Measurements from ENCODE around the gene TTC34. TPM values are rescaled to one million over a fixed set of nuclear protein-coding genes. Genes with fewer than 3 reads are reported as not detected.

Gene TTC34
- total RNA-seq = 3.5 to 3.6 TPM (median 3.5 TPM) in 3 replicates

GRCh38 chr1:2801535-2802291 is at the start of gene TTC34:
TTC34 (minus strand) TSS chr1:2801693; CDS start chr1:2800827, 866 bp downstream.
- Mint-ChIP-seq H3K27me3 (ENCODE audit: low read depth) (no peaks in the 10 kb centered on the region), H3K4me1 (no peaks in the 10 kb centered on the region), H3K4me3 (no peak within 1 kb of the TSS), H3K9me3 (peaks cover 19% of the 10 kb centered on the region), H3K27ac (no peak within 1 kb of the TSS), H3K36me3 (peaks cover 6% of the 10 kb centered on the region)
- no peak for TF ChIP-seq CTCF (IDR thresholded peaks at IDR 0.05; ENCODE audit: unreplicated experiment)
- DNase-seq (ENCODE audit: low spot score in 2 of 2, unreplicated experiment in 2 of 2) = no peak

- Mint-ChIP-seq H3K4me1 (no peaks in the 10 kb centered on the region), H3K9me3 (peaks cover 42% of the 10 kb centered on the region), H3K4me3 (no peak overlapping the region), H3K27me3 (ENCODE audit: low read depth) (no peaks in the 10 kb centered on the region), H3K27ac (no peak overlapping the region), H3K36me3 (peaks cover 3% of the 10 kb centered on the region)
- no peak for TF ChIP-seq CTCF (IDR thresholded peaks at IDR 0.05; ENCODE audit: unreplicated experiment)
- DNase-seq (ENCODE audit: low spot score in 2 of 2, unreplicated experiment in 2 of 2) = no peak
Observed at GRCh38 chr1:2850502-2850901, 49.0 kb upstream of the TTC34 start.

- no peak overlapping the region for H3K4me3 Mint-ChIP-seq
- TF ChIP-seq CTCF (IDR thresholded peaks at IDR 0.05; ENCODE audit: unreplicated experiment) = no peak
- H3K27me3 Mint-ChIP-seq (ENCODE audit: low read depth) = no peaks in the 10 kb centered on the region
- DNase-seq (ENCODE audit: low spot score in 2 of 2, unreplicated experiment in 2 of 2) = no peak
- no peak overlapping the region for H3K27ac Mint-ChIP-seq
- peaks cover 57% of the 10 kb centered on the region for H3K9me3 Mint-ChIP-seq
- no peaks in the 10 kb centered on the region for H3K4me1 Mint-ChIP-seq
- H3K36me3 Mint-ChIP-seq = peaks cover 12% of the 10 kb centered on the region
Observed at GRCh38 chr1:2848006-2848670, 46.6 kb upstream of the TTC34 start.

GRCh38 chr1:2847086-2847985 is 45.8 kb upstream of the TTC34 start:
- Mint-ChIP-seq H3K4me1 (no peaks in the 10 kb centered on the region), H3K27ac (no peak overlapping the region), H3K36me3 (peaks cover 12% of the 10 kb centered on the region), H3K4me3 (no peak overlapping the region), H3K27me3 (ENCODE audit: low read depth) (no peaks in the 10 kb centered on the region), H3K9me3 (peaks cover 63% of the 10 kb centered on the region)
- no peak for TF ChIP-seq CTCF (IDR thresholded peaks at IDR 0.05; ENCODE audit: unreplicated experiment)
- no peak for DNase-seq (ENCODE audit: low spot score in 2 of 2, unreplicated experiment in 2 of 2)

- no peak for DNase-seq (ENCODE audit: low spot score in 2 of 2, unreplicated experiment in 2 of 2)
- H3K4me1 Mint-ChIP-seq = no peaks in the 10 kb centered on the region
- no peak overlapping the region for H3K27ac Mint-ChIP-seq
- H3K36me3 Mint-ChIP-seq = peaks cover 12% of the 10 kb centered on the region
- H3K27me3 Mint-ChIP-seq (ENCODE audit: low read depth) = no peaks in the 10 kb centered on the region
- no peak overlapping the region for H3K4me3 Mint-ChIP-seq
- TF ChIP-seq CTCF (IDR thresholded peaks at IDR 0.05; ENCODE audit: unreplicated experiment) = no peak
- peaks cover 65% of the 10 kb centered on the region for H3K9me3 Mint-ChIP-seq
Observed at GRCh38 chr1:2845869-2846268, 44.4 kb upstream of the TTC34 start.

Measured in mesothelial cell of epicardium (in vitro differentiated cells).